HG02938 (cell line): ENCODE measurements around the gene GPC3.
"Not testable (repeated sequence)": the region's sequence is repeated elsewhere in the genome, so short reads cannot be mapped to it uniquely, and the experiment has no call there.

ENCODE experiments used
- ATAC-seq: cut with Tn5 transposase; IDR thresholded peaks from one replicate; pipeline ENCODE4 v1.9.1; 2021; ENCODE audit warnings: mild to moderate bottlenecking, moderate library complexity; ENCODE audit not compliant: unreplicated experiment

The GPC3 gene

DNA sequence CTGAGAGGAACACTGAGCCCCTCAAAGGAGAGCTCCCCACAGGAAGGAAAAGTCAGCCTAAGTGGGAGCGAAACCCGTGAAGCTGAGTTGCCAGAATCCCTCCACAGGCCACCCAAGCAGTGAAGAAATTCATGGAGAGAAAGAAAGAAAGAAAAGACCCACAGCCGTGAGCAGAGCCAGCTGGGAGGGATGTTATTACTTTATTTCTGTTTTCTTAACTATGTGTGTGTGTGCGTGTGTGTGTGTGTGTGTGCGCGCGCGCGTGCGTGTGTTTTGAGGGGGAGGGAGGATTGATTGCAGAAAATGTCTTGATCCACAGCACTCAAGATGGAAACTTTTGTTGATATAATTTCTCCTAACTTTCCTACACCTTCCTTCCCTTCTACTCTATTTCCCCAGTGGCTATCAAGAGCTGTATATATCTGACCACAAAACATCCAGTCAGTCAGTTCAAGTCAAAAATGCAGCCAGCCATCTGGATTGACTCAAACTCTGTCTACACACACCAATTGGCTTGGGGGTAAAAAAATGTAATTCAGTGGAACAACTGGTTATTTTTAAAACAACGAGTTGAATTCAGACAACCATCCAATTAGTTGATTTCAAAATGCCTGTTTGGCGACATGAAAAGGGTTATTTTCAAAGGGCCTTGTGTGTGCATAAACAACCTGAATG is 13.8 kb upstream of the GPC3 start:
- ATAC-seq = no peak

- ATAC-seq = no peak
Observed at GRCh38 chrX:133995759-133996158, 10.4 kb upstream of the GPC3 start.

GRCh38 chrX:133994576-133994975 is 9.2 kb upstream of the GPC3 start:
- ATAC-seq = no peak

DNA sequence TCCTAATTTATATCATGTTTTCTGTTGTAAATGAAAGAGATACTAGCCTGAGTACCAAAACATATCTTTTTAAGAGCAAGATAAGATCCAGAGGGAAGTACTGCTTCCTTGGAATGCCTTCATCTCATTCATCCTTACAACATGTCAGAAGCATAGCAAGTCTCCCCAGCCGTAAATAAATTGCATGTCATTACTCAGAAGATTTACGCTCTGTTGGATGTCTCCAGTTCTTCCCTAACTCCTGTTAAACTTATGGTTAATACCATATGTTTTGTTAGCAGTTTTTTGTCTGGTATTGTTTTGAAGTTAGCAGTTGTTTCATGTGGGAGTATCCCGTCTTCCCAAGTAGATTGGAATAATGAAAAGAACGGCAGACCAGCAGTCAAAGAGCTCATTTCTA is 7.5 kb upstream of the GPC3 start:
- no peak for ATAC-seq

GRCh38 chrX:133991814-133992213 is 6.4 kb upstream of the GPC3 start:
- ATAC-seq = no peak

- ATAC-seq = not testable (repeated sequence)
Observed at GRCh38 chrX:133991057-133991456, 5.7 kb upstream of the GPC3 start.

DNA sequence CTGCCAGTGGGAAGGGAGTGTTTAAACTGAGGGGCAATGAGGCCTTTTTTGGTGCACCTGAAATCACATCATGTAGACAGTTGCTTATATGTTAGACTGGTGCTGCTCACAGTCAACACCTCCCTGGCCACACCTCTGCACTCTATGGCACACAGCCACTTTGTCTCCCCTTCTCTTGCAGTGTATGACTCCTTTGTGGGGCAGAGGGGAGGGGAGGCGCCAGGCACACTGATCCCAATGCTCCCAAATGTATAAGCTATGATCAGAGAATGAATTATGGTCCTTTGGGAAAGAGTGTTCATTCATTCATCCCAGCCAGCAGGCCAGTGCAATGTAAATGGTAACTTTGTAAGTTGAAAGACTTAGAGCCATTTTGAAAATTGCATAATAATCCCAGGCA is 4.6 kb upstream of the GPC3 start:
- ATAC-seq = no peak

DNA sequence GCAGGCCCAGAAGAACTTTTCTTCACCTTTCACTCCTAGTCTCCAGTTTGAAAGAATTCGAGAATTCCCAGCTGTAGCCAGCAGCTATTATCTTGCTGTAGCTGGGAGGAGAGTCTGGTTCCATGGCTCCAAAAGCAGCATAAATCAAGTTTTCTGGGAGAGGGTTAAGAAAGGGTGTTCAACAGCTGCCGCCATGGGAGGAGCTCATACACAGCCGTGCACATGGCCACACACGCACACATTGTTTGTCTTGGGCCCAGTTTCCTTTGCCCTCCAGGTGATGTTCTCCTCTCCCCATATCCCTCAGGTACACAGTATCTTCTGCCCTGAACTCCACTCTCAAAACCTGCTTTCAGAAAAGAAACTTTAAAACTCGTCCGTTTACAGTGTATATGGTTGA is 4.1 kb upstream of the GPC3 start:
- ATAC-seq = no peak

DNA sequence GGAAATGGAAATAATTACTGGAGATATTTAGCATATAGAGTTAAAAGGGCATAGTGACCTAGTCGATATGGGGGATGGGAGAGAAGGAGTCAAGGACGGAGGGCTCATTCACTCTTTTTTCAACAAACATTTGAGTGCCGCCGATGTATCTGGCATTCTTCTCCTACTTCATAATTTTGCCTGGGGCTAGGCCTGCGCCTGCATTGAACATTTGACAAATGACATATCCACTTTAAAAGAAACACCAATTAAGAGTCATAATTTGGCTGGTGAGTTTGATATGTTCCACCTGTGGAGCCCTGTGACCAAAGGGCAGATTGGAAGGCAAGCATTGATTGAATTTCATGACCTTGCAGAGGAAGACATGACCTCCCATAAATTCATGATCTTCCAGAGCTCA is 2.6 kb upstream of the GPC3 start:
- ATAC-seq = no peak

DNA sequence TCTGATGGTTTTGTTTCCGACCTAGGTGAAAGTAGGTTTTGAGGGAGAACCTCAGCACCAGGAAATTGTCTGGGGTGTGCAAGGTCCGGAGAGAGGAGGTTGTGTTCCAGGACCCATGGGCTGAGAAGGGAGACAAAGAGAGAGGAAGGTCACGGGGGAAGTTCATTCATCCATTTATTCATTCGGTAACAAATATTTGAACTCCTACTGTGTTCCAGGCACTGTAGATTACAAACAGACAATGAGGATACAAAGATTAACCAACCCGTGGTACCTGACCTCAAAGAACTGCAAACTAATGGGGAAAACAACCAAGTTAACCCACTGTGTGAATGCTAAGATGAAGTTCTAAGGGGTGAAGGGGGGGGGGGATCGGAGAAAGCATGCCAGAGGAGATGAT is 1.8 kb upstream of the GPC3 start:
- no peak for ATAC-seq

DNA sequence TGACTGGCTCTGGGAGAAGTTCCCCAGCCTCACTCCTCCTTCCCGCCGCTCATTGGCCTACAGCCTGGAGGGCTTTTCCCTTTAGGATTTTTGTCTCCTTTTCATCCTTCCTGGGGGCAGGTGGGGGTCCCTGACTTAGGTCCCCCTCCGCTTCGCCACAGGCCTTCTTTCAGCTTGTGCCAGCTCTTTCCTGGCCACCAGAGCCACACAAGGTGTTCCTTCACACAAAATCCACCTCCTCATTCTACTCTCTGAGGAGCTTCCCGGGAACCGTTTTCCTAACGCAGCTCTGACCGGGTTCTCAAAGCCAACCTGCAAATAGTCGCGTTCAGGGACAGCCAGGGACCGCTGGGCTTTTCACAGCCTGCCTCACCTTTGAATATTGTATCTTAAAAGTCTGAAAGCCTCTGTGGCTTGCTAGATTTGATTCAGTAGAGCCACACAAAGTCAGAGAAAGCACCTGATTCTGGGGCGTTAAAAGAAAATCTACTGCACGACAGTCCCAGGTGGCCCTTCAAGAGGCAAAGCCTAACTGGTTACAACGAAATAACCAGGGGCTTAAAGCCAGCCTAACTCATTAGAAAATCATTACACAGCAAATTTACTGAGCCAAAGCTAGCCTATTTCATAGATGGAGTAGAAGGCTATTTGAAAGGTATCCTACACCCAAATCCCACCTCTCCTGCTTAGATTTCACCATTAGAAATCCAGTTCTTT is 731 bp upstream of the GPC3 start:
- ATAC-seq = no peak

DNA sequence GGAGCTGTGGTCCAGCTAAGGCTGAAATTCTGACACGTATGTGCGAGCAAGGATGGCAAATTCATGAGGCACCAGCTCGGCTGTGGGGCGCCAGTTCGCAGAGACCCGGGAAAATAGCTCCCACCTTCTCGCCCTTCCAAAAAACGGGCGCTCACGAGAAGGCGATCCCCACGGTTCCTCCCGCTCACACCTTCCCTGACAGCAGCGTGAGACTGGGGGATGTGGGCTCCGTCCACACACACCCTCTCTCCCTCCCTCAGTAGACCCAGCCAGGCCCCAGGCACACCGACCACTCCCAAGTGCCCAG is 584 bp downstream of the GPC3 start:
- ATAC-seq = no peak

DNA sequence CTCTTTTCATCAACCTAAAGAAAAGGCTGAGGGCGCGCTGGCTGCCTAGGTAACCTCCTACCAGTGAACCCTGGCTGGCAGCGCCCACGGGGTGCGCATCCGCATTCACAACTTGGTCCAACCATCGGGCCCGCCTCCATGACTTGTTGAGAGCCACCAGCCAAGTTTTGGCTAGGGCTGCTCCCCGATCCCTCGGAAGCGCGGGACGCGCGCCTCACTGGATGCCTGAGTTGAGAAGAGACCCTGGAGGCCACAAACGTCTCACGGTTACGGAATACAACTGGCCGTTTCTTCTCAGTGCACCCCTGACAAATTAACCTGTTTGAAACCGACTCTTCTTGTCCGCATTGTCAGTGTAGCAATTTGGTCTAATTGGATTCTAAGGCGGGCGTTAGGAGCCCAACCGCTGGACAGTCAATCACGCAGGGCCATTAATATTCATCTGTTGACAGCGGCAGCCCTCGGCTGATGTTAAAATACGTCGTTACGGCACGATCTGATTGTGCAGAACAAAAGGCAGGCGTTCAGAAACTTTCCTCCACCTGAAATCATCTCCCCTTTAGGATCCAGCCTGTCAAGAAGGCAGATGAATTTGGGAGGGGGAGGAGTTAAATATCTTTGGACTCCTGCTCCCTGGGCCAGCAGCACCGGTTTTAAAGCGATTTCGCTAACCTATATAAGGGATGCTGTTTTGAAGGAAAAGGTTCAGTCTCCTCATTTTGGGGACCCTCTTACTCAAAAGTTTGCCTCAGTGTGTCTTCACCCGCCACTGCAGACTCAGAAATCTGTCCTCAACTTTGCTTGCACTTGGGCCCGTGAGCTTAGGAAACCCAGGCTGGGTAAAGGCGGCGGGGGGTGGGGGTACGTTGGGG is 1.2 kb downstream of the GPC3 start:
- ATAC-seq = no peak

DNA sequence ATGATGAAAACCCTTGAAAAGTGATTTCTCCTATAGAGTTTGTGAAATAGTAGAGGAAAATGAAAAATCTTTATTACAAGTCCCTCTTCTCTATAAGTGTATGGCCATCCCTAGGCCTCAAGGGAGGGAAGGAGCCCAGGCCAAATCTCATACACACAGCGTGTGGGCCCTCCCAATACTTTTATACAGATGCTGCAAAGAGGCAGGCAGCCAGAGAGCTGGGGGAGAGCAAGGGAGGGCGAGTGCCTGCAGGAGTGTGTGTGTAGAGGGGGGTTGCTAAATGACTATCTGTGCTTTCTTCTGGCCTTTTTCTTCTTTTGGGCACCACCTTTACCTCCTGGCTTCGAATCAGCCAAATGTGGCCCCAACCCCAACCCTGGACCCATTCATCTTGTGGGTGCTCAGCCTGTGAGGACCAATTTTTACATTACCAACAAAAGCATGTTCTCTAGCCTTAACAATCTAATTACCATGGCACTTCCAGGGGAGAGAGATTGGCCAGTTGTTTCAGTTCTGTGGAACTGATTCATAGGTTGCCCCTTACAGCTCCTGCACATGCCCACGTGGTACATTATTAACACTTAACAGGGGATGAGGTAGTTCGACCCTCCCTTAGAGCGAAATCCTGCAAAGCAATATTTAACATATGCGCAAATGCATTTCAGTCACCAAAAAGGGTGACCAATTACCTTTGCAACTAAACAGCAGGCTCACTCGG is 2.0 kb downstream of the GPC3 start:
- ATAC-seq = no peak

DNA sequence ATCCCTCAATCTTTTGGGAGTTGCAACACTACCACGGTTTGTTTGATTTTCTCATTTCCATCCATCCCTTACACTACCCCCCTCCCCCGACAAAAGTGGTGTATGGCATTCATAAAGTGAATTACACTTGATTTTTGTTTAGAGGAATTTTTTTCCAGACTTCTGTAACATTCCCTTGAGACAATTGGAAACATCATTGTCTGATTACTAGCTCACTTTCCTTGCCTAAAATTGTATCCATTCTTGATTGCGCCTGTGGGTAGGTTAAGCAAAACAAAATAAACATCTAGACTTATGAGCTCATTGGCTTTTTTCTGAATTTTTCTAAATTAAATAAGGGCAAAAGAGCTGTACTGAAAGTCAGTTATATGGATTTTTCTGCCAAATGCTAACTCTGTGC is 3.5 kb downstream of the GPC3 start:
- no peak for ATAC-seq

DNA sequence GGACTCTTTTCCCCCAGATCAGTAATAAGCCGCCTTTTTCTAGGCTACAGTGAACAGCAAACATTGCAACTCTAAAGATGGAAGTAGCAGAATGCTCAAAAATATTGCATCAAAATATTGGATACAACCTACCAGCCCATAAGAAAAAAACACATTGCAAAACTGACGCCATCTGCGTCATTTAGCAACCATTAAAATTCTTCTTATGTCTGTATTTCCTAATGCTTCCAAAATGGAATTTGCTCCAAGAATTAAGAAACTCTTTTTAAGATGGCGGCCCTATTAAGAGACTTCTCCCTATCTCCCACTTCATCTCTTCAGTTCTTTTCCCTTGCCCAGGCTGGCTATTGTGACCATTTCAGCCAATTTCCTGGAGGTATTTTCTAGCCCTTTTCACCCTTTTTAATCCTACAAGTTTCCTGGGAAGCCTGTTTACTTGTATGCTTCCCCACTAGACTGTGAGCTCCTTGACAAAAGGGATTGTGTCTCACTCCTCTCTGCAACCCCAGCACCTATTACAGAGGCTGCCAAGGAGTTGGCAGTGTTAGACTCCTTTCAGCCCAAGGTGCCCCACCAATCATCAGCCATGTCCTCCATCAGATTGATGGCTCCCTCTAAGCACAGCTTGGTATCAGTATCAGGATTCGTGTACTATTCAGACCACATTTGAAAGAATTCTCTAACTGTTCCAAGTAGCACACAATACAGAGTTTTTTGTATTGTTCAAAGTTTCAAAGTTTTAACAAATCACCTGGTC is 4.4 kb downstream of the GPC3 start:
- no peak for ATAC-seq

DNA sequence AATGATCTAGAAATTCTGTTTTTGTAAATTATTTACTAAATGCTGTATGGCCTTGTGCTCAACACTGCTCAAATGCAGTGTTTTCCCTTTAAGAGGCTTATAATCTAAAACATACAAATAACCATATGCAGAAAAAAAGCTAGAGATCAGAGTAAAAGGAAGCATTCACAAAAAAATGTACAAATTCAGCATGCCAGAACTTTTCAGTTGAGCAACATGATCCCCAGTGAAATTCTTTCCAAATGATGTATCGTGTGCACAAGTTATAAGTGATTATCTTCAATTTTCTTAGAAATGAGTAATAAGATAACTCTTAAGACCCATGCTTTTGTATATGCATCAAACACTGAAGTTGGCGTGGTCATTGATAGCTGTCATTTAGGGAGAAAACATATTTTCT is 5.0 kb downstream of the GPC3 start:
- no peak for ATAC-seq

DNA sequence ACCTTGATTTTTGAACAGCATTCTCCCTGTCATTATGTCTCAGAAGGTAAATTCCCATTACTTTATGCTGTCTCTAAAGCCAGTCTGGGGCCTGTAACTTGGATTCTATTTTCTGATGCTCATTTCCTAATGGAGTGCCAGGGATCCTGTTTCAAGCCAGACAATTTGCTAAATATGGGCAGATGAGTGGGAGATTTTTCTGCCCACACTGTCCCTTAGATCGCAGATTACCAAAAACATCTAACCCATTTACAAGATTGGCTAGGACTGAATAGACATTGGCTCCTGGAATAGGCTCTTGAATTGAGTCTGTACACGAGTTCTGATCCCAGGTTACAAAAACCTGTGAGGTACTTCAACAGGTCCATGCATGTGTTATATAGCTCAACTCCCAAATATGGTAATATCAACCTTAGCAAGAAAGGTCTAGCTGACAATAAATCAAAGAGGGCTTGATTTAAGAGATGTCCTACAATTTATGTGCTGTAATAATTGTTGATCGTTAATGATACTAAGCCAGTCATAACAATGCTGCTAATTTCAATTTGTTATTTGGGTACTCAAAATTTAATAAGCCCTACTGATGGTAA is 5.7 kb downstream of the GPC3 start:
- ATAC-seq = no peak

DNA sequence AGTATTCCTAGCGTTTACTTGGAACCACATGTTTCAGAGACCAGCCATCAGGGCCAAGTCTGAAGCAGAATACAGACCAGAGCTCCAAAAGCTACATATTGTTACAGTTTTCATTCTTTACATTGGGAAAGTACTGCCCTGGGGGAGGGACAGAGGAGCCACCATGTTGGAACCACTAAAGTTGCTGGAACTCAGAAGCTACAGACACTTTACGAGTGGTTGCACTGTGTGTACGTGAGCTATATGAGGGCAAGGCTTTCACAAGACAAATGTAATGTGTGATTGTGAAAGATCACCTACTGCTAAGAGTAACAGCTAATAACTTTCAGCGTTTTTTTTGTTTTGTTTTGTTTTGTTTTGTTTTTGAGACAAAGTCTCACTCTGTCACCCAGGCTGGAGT is 11.7 kb downstream of the GPC3 start:
- ATAC-seq = no peak

- ATAC-seq = no peak
Observed at GRCh38 chrX:133972916-133973315, 12.5 kb downstream of the GPC3 start.
